SU-DHL-6 (cell line): Measurements from ENCODE around the gene UBTF.

Source experiments
- H2AFZ ChIP-seq: fragments of 200-600 bp; sonication (generic); 2 replicates; pipeline ENCODE4 v1.6.1; 2014; ENCODE audit warnings: low read depth, mild to moderate bottlenecking, moderate library complexity, mixed read lengths, antibody characterized with exemption, low read length; ENCODE audit not compliant: severe bottlenecking
- H3F3A ChIP-seq: fragments of 200-600 bp; shearing (Covaris generic); 2 replicates; pipeline ENCODE4 v1.6.0; 2016; ENCODE audit warnings: antibody characterized with exemption, mild to moderate bottlenecking; ENCODE audit not compliant: insufficient read depth
- H3K27ac ChIP-seq: fragments of 200-600 bp; sonication (generic); 2 replicates; pipeline ENCODE4 v1.5.1; 2016; ENCODE audit warnings: low read depth, mild to moderate bottlenecking, low read length, moderate library complexity, mixed read lengths
- H3K27me3 ChIP-seq: fragments of 200-600 bp; sonication (generic), shearing (Covaris generic); 2 replicates; pipeline ENCODE4 v1.6.0; 2014; ENCODE audit warnings: mild to moderate bottlenecking, low read length
- H3K36me3 ChIP-seq: fragments of 200-600 bp; sonication (generic); 2 replicates; pipeline ENCODE4 v1.6.1; 2014; ENCODE audit warnings: mild to moderate bottlenecking, low read length, mixed read lengths
- H3K4me2 ChIP-seq: fragments of 300-600, 200-600 bp; shearing (Covaris generic), sonication (generic); 2 replicates; pipeline ENCODE4 v1.6.0; 2014; ENCODE audit warnings: low read length, low read depth, mild to moderate bottlenecking; ENCODE audit not compliant: poor library complexity, severe bottlenecking
- H3K4me3 ChIP-seq: fragments of 200-600 bp; sonication (generic); 2 replicates; pipeline ENCODE4 v1.5.1; 2014; ENCODE audit warnings: antibody characterized with exemption, low read length, mild to moderate bottlenecking, mixed read lengths; ENCODE audit not compliant: insufficient read depth, poor library complexity, severe bottlenecking
- H3K79me2 ChIP-seq: fragments of 200-600 bp; sonication (generic); 2 replicates; pipeline ENCODE4 v1.6.1; 2014; ENCODE audit warnings: mild to moderate bottlenecking, low read length, moderate library complexity; ENCODE audit not compliant: insufficient read depth
- H3K9ac ChIP-seq: fragments of 200-600 bp; sonication (generic); 2 replicates; pipeline ENCODE4 v1.7.0; 2014; ENCODE audit warnings: mild to moderate bottlenecking, low read length
- H3K9me2 ChIP-seq: fragments of 200-600 bp; sonication (generic); replicated peaks from 2 replicates; pipeline ENCODE4 v1.6.1; 2014; ENCODE audit warnings: low read length; ENCODE audit not compliant: insufficient read depth
- H3K9me3 ChIP-seq: fragments of 200-600 bp; sonication (generic); 2 replicates; pipeline ENCODE4 v1.6.1; 2014; ENCODE audit warnings: low read length, mixed read lengths; ENCODE audit not compliant: insufficient read depth
- H4K20me1 ChIP-seq: fragments of 200-600 bp; sonication (generic); 2 replicates; pipeline ENCODE4 v1.6.1; 2014; ENCODE audit warnings: low read depth, mild to moderate bottlenecking, antibody characterized with exemption, low read length, moderate library complexity, mixed read lengths
- EZH2phosphoT487 ChIP-seq: fragments of 200-600 bp; sonication (generic), shearing (Covaris generic); conservative IDR thresholded peaks from 2 replicates; pipeline ENCODE4 v1.6.1; 2018; ENCODE audit warnings: mild to moderate bottlenecking, antibody characterized with exemption, low read length, moderate library complexity, mixed read lengths
- TF ChIP-seq, protein P1 (sequence below): fragments of 200-600 bp; sonication (generic); IDR thresholded peaks from one replicate; pipeline ENCODE4 v1.5.1; 2017; ENCODE audit warnings: antibody characterized with exemption, mild to moderate bottlenecking, low read length, moderate library complexity; ENCODE audit not compliant: insufficient read depth, poor library complexity, severe bottlenecking

The UBTF gene

DNA sequence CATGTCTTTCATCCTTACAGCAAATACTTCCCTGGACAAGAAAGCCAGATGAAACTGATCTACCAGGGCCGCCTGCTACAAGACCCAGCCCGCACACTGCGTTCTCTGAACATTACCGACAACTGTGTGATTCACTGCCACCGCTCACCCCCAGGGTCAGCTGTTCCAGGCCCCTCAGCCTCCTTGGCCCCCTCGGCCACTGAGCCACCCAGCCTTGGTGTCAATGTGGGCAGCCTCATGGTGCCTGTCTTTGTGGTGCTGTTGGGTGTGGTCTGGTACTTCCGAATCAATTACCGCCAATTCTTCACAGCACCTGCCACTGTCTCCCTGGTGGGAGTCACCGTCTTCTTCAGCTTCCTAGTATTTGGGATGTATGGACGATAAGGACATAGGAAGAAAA lies 29.0 kb downstream of the UBTF start:
- peaks cover 8% of the 10 kb centered on the region; the same call in 1 of the 2 replicates for H3F3A ChIP-seq
- no peaks in the 10 kb centered on the region for H3K9me3 ChIP-seq

DNA sequence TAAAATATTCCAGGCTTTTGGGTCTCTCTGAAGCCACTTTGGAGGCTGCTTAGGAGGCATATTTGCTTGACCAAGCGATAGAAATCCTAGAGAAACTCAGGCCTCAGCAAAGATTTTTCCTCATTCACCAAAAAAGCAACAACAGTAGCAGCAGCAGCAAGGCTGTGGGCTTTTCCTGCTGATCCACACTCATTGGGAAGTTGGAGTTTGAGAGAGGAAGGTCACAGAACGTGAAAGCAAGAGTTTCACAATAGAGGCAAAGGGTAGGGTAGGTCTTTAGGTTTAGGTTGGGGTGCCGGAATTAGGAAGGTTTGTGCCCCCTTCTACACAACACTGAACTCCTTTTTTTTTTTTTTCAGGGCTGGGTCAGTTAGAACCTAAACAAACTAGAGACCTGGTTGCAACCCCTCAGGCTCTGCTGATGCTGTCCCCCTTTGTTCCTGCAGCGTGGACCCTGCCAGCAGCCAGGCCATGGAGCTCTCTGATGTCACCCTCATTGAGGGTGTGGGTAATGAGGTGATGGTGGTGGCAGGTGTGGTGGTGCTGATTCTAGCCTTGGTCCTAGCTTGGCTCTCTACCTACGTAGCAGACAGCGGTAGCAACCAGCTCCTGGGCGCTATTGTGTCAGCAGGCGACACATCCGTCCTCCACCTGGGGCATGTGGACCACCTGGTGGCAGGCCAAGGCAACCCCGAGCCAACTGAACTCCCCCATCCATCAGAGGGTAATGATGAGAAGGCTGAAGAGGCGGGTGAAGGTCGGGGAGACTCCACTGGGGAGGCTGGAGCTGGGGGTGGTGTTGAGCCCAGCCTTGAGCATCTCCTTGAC lies 30.7 kb downstream of the UBTF start:
- no peaks in the 10 kb centered on the region for H3K27me3 ChIP-seq

More for the DNA sequence above, 29.0 kb downstream of the UBTF start:
- no peak for TF ChIP-seq EZH2phosphoT487
- TF ChIP-seq, protein P1, sequence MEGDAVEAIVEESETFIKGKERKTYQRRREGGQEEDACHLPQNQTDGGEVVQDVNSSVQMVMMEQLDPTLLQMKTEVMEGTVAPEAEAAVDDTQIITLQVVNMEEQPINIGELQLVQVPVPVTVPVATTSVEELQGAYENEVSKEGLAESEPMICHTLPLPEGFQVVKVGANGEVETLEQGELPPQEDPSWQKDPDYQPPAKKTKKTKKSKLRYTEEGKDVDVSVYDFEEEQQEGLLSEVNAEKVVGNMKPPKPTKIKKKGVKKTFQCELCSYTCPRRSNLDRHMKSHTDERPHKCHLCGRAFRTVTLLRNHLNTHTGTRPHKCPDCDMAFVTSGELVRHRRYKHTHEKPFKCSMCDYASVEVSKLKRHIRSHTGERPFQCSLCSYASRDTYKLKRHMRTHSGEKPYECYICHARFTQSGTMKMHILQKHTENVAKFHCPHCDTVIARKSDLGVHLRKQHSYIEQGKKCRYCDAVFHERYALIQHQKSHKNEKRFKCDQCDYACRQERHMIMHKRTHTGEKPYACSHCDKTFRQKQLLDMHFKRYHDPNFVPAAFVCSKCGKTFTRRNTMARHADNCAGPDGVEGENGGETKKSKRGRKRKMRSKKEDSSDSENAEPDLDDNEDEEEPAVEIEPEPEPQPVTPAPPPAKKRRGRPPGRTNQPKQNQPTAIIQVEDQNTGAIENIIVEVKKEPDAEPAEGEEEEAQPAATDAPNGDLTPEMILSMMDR: no peak
- Histone ChIP-seq H3K79me2 (peaks cover 24% of the 10 kb centered on the region), H4K20me1 (no peaks in the 10 kb centered on the region), H3K27ac (no peak overlapping the region), H3K9ac (no peak overlapping the region), H3K9me2 (no peaks in the 10 kb centered on the region), H3K4me2 (no peak overlapping the region), H3K4me3 (no peak overlapping the region), H3K27me3 (no peaks in the 10 kb centered on the region), H3K36me3 (no peaks in the 10 kb centered on the region), H2AFZ (no peak overlapping the region)

DNA sequence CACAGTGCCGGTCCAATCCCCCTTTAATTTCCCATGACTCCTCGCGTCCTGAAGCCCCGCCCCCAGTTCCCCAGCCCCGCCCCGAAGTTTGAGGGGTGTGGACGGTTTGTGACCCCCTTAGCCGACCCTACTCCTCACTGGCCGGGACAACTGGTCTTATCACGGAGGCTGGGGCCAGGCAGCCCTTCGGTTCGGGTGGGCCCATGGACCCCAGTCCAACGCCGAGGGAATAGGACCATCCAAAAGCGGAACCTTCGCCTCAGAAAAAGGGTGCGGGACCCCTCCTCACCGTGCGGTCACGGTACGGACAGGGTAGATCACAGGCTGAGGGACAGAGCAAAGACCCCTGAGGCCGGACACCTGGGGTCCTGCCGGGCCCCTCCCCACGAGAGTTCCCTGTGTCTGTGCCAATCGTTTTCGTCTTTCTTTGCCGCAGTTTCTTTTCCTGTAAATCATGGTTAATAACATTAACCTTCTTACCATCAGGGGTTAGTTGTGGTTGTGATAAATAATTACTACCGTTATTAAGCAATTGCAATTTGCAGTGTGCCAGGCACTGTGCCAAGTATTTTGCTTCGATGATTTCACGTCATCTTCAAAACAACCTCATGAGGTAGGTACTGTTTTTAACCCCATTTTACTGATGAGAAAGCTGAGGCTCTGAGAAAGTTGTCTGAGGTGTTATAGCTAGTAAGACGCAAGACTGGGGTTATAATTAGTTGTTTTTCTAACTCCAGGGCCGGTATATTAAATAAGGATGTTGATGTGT lies 32.2 kb downstream of the UBTF start:
- H3K4me2 ChIP-seq: peak overlapping the region; percentile 95
- peak overlapping the region; percentile 81 for H3K9ac ChIP-seq
- no peak for TF ChIP-seq EZH2phosphoT487
- TF ChIP-seq, protein P1: no peak
- peak overlapping the region; percentile 99 for H3K4me3 ChIP-seq
- no peaks in the 10 kb centered on the region for H3K27me3 ChIP-seq
- peaks cover 53% of the 10 kb centered on the region for H3K79me2 ChIP-seq
- peak overlapping the region; percentile 83 for H3K27ac ChIP-seq
- H3K9me2 ChIP-seq: no peaks in the 10 kb centered on the region
- peak overlapping the region; percentile 81 for H2AFZ ChIP-seq
- H3K36me3 ChIP-seq: no peaks in the 10 kb centered on the region
- peaks cover 6% of the 10 kb centered on the region; the same call in 1 of the 2 replicates for H3F3A ChIP-seq
- H3K9me3 ChIP-seq: no peaks in the 10 kb centered on the region
- H4K20me1 ChIP-seq: peaks cover 4% of the 10 kb centered on the region; the same call in 1 of the 2 replicates

More for the DNA sequence above, 30.7 kb downstream of the UBTF start:
- H3K9me3 ChIP-seq: no peaks in the 10 kb centered on the region
- no peak overlapping the region for H2AFZ ChIP-seq
- peaks cover 8% of the 10 kb centered on the region; the same call in 1 of the 2 replicates for H3F3A ChIP-seq
- no peaks in the 10 kb centered on the region for H3K36me3 ChIP-seq
- no peak for TF ChIP-seq EZH2phosphoT487
- TF ChIP-seq, protein P1: no peak
- H4K20me1 ChIP-seq: peaks cover 4% of the 10 kb centered on the region; the same call in 1 of the 2 replicates
- H3K9ac ChIP-seq: peak overlapping the region; percentile 81; the same call in 1 of the 2 replicates
- H3K4me2 ChIP-seq: peak overlapping the region; percentile 95
- peaks cover 41% of the 10 kb centered on the region for H3K79me2 ChIP-seq
- no peak overlapping the region for H3K27ac ChIP-seq
- H3K4me3 ChIP-seq: no peak overlapping the region
- H3K9me2 ChIP-seq: no peaks in the 10 kb centered on the region
